Measurements from ENCODE around the gene DEPDC5.

DNA sequence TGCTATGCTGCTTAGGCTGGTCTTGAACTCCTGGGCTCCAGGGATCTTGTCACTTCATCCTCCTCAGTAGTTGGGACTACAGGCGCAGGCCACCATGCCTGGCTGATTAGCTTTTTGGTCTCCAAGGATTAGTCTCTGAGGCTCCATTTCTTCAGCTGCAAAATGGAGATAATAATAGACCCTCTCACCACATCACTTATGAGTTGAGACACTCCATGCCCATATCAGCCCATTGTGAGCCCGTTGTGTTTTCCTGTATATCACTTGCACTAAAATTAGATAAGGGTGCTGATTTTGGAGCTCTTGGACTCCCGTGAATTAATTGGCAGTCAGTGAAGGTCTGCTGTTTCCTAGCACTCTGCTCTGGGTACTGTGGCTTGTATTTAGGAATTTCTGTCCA, 36.0 kb downstream of the DEPDC5 start:
- no peak for TF ChIP-seq EZH2 (IDR thresholded peaks at IDR 0.05; ENCODE audit: borderline replicate concordance, insufficient read depth, low read depth, low read length, poor library complexity, severe bottlenecking)
- TF ChIP-seq, protein P1, sequence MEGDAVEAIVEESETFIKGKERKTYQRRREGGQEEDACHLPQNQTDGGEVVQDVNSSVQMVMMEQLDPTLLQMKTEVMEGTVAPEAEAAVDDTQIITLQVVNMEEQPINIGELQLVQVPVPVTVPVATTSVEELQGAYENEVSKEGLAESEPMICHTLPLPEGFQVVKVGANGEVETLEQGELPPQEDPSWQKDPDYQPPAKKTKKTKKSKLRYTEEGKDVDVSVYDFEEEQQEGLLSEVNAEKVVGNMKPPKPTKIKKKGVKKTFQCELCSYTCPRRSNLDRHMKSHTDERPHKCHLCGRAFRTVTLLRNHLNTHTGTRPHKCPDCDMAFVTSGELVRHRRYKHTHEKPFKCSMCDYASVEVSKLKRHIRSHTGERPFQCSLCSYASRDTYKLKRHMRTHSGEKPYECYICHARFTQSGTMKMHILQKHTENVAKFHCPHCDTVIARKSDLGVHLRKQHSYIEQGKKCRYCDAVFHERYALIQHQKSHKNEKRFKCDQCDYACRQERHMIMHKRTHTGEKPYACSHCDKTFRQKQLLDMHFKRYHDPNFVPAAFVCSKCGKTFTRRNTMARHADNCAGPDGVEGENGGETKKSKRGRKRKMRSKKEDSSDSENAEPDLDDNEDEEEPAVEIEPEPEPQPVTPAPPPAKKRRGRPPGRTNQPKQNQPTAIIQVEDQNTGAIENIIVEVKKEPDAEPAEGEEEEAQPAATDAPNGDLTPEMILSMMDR (IDR thresholded peaks at IDR 0.05) = no peak

Data from B cell (primary cell).